Stimulated activated CD8-positive, alpha-beta memory T cell treated with anti-CD3 and anti-CD28 coated beads, Interleukin-4, amount 100 ng/mL, for 4 hours (primary cell): ENCODE results near the gene ZBTB24.

Source experiments
- DNase-seq, 2 donors: peaks; one replicate each; pipeline ENCODE4 v3.0.0-alpha.2; 2020; ENCODE audit warnings: low read depth in 2 of 2, low spot score in 1 of 2

Gene ZBTB24

DNA sequence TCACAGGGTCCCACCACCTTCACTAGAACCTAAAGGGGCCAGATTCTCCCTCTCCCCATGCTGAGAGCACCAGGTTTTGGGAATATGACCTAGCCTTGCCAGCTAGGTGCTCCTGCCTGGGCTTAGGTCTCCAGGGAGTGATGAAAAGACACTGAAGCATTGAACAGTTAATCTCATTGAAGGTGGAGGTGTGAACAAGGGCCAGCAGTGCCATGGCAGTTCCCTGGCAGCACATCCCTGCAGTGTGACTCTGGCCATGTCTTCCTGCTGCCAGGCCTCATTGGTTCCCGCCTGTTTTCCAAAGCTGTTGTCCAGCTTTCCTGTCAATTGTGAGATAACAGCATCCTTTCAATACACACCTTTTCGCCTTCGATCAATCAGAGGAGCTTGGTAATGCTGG, 53.5 kb downstream of the ZBTB24 start:
- DNase-seq: no peak

DNA sequence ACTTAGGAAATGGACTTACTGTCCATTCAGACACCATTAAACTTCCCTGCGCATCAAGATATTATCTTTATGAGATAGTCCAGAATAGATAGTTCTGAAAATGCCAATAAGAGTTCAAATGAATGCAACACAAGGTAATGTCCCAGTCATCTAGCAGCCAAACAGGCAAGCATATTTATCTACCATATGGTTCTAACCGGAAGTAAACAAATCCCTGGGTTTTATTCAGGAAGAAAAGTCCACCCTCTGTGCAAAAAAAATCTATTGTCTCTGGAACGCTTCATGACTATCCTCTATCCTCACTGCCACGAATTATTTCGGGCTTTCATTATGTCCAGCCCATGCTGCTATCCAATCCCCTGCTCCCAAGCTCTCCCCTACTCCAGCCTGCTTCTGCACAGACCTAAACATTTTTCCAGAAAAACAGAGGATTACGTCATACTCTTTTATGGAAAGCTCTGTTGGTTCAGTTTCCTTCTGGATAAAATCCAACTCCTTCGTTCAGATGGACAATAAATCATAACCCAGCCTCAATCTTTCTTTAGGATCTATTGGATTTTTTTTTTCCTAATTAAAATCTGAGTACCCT, 54.0 kb downstream of the ZBTB24 start:
- DNase-seq: no peak

DNA sequence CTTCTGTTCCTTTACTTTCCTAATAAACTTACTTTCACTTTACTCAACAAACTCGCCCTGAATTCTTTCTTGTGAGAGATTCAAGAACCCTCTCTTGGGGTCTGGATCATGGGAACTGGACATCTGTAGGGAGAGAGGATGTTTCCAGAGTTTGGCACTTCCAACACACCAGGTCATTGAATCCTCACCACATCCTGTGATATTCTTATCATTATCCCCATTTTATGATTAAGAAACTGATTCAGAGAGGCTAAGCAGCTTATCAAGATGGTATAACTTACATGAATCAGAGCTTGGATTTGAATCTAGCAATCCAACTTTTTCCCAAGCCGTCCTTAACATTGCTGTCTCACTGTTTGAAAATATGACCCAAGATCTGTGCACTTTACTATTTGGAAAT, 58.1 kb downstream of the ZBTB24 start:
- no peak for DNase-seq

DNA sequence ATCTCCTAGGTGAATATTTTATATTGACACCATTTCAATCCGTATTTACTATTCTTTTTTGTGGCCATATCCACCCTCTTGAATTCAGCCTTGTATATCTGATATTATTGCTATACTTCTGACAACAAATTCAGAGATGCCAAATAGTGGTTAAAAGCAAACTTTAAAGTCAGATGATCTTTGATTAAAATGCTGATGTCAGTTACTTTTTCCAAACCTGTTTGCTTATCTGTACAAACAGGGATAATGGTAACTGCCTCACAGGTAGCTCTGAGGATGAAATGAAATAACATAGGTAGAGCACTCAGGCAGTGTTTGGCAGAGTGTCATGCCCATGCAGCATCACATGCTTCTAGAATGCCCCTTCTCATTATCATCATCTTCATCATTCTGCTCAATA, 61.8 kb downstream of the ZBTB24 start:
- no peak for DNase-seq

DNA sequence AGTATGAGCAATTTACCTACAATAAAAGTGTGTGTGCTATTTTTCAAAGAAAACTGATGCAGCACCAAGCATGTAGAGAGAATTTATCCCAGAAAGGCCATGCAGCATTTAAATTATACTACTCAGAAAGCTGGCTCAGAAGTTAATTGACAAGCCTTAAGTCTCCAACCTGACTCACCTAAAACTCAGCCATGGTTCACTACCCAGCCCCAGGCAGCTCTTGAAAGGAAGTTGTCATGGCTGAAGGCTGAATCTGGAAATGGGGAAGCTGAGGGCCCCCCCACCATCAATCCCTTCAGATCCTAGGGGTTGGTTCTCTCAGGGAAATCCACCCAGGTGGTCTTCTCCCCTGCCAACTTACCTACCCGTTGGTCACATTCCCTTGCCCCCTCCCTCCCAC, 62.3 kb downstream of the ZBTB24 start:
- DNase-seq: no peak

DNA sequence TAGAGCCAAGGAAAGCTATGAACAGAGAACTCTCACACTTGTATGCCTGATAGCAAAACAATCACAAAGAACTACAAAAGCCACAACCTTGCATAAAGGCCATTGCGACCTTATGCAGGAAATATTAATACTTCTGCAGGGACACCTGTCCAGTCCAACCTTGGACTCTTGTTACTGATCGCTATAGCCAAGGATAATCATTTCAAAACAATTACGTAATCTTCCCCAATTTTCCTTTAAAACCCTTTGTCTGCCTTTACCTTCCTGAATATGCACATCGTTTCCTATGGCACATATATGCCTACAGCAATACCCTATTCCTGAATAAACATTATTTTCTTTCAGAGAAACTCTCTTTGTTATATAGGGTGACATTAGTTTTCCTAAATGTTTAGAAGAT, 65.4 kb downstream of the ZBTB24 start:
- DNase-seq: no peak
